ENCODE measurements around the gene PCSK6.

Gene PCSK6

GRCh38 chr15:101437209-101437608 lies 52.3 kb downstream of the PCSK6 start:
- no peak overlapping the region for H3K4me3 ChIP-seq (ENCODE audit: low read depth, low read length)
- no peak for TF ChIP-seq CTCF (IDR thresholded peaks at IDR 0.05; ENCODE audit: low read depth, low read length)

DNA sequence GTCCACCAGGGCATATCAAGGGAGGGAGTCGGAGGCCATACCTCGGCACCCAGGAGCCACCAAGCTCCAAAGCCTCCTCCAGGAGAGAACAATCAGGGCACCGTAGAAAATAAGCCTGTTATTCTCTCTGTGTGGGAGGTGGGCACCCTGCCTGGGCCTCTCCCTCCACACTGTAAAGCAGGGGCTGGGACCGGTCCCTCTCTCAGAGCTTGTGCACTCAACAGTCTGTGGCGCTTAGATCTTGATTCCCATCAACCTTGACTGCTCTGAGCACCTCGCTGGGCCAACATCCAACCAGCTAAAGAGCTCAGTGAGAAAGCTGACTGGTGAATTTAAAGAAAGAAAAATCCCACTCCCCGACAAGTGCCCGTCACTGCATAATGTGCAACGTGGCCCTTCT lies 53.0 kb downstream of the PCSK6 start:
- H3K4me3 ChIP-seq (ENCODE audit: low read depth, low read length) = no peak overlapping the region
- TF ChIP-seq CTCF (IDR thresholded peaks at IDR 0.05; ENCODE audit: low read depth, low read length) = no peak

GRCh38 chr15:101435761-101436160 lies 53.7 kb downstream of the PCSK6 start:
- no peak overlapping the region for H3K4me3 ChIP-seq (ENCODE audit: low read depth, low read length)
- no peak for TF ChIP-seq CTCF (IDR thresholded peaks at IDR 0.05; ENCODE audit: low read depth, low read length)

- TF ChIP-seq CTCF (IDR thresholded peaks at IDR 0.05; ENCODE audit: low read depth, low read length) = no peak
- H3K4me3 ChIP-seq (ENCODE audit: low read depth, low read length) = no peak overlapping the region
Observed at GRCh38 chr15:101434032-101434920, 55.2 kb downstream of the PCSK6 start.

DNA sequence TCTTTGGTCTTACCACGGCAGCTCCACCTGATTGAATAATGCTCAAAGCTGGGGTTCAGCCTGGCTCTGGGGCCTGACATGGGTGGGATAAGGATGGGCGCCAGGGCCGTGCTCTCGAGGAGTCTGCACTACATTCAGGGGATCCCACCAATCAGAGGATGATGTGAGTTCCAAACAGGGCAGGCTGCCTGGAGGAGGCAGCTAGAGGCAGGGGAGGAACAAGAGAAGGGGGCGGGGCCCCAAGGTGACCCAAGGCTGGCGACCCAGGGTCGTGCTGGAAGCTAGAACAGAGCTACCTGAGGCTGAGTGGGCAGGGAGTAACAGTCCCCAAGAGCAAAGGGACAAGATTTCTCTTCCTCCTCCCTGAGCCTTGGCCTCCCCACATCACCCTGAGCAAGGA lies 56.1 kb downstream of the PCSK6 start:
- TF ChIP-seq CTCF (IDR thresholded peaks at IDR 0.05; ENCODE audit: low read depth, low read length) = no peak
- H3K4me3 ChIP-seq (ENCODE audit: low read depth, low read length) = no peak overlapping the region

DNA sequence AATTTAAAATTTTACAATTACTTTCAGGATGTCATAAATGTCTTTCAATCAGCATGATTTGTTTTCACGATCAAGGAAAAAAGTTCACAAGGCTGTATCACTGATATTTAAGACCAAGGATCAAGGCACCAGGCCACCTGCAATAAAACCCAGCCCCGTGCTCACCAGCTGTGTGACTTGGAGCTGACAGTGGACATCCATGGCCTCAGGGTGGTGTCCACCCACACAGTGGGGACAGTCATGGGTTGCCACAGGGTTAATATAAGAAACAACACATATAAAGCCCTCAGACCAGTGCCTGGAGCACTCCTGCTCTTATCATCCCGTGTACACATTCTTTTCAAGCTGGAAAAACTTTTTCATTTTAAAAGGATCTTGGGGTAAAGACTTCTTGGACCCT lies 56.5 kb downstream of the PCSK6 start:
- no peak overlapping the region for H3K4me3 ChIP-seq (ENCODE audit: low read depth, low read length)
- TF ChIP-seq CTCF (IDR thresholded peaks at IDR 0.05; ENCODE audit: low read depth, low read length) = no peak

GRCh38 chr15:101431748-101432147 lies 57.8 kb downstream of the PCSK6 start:
- no peak for TF ChIP-seq CTCF (IDR thresholded peaks at IDR 0.05; ENCODE audit: low read depth, low read length)

More at GRCh38 chr15:101431748-101432147, 57.8 kb downstream of the PCSK6 start:
- no peak overlapping the region for H3K4me3 ChIP-seq (ENCODE audit: low read depth, low read length)

Measured in WI38 (cell line).